ENCODE measurements around the gene CSF2. TPM values are rescaled to one million over a fixed set of nuclear protein-coding genes. Genes with fewer than 3 reads are reported as not detected.

Gene CSF2
- total RNA-seq, 1 experiment from 2014 or later, result not detected

DNA sequence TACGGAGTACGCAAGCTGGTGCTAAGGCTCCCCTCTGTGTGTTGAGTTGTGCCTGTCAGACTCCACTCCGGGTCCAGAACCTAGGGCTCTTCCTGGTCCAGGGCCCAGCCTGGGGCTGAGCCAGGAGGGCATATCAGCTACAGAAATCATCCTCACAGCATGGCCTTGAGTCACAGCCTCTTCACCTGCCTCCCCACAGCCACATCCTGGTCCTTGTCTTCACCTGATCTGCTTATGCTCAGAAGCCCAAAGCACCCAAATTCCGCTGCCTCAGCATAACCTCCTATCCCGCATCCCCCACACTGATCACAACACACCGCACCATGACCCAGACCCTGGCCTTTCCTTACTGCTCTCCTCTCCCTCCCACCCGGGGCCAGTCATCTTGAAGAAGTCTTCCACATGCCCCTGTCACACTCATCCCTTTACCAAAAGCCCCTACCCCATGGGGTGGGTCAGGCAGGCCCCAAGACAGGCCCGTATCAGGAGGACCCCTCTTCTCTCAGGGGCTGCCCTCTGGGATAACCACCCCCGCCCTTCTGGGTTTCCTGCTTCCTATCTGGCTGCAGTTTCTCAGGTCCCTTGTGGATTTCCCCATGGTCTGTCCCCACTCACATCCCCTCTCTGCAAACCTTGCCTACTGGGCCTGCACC, 14.4 kb upstream of the CSF2 start:
- H3K27ac ChIP-seq, result no peak overlapping the region
- no peak overlapping the region for H3K4me3 ChIP-seq
- no peaks in the 10 kb centered on the region for H3K4me1 ChIP-seq
- no peaks in the 10 kb centered on the region for H3K9me3 ChIP-seq (replicated peaks)
- no peaks in the 10 kb centered on the region for H3K27me3 ChIP-seq
- no peaks in the 10 kb centered on the region for H3K36me3 ChIP-seq
- no peak for DNase-seq

DNA sequence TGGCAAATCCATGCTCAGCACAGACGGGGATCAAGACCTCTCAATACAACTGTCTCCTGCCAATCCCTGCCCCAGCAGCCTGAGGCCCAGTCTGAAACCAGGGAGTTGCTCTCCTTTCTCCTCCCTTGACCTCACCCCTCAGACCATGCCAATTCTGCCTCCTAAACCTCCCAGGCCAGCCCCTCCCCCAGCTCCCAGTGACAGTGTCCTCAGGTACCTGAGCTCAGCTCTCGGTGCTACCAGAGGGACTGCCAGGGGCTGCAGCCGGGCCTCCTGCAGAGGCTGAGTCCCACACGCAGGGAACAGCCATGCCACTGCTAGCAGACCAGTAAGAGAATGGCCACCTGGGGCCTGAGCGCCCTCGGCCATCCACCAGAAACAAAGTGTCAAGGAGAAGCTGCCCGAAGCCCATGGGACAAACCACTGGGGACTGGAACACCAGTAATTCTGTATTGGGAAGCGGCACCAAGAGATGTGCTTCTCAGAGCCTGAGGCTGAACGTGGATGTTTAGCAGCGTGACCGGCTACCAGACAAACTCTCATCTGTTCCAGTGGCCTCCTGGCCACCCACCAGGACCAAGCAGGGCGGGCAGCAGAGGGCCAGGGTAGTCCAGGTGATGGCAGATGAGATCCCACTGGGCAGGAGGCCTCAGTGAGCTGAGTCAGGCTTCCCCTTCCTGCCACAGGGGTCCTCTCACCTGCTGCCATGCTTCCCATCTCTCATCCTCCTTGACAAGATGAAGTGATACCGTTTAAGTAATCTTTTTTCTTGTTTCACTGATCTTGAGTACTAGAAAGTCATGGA, 13.7 kb upstream of the CSF2 start:
- DNase-seq, result no peak
- no peak overlapping the region for H3K4me3 ChIP-seq
- H3K4me1 ChIP-seq, result peaks cover 2% of the 10 kb centered on the region; the same call in 1 of the 2 replicates
- H3K36me3 ChIP-seq, result no peaks in the 10 kb centered on the region
- H3K27me3 ChIP-seq, result no peaks in the 10 kb centered on the region
- H3K9me3 ChIP-seq (replicated peaks), result no peaks in the 10 kb centered on the region
- no peak overlapping the region for H3K27ac ChIP-seq

DNA sequence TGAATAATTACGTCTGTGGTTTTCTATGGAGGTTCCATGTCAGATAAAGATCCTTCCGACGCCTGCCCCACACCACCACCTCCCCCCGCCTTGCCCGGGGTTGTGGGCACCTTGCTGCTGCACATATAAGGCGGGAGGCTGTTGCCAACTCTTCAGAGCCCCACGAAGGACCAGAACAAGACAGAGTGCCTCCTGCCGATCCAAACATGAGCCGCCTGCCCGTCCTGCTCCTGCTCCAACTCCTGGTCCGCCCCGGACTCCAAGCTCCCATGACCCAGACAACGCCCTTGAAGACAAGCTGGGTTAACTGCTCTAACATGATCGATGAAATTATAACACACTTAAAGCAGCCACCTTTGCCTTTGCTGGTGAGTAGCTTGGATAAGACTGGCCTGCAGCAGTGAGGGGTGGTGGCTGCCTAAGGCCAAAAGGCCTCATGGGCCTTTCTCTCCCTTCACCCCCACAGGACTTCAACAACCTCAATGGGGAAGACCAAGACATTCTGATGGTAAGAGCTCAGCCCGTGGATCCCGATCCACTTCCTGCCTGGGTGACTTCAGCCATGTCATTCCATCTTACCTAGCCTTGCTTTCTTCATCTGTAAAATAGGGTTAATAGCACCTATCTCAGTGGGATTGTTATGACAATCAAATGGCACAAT, 13.0 kb upstream of the CSF2 start, which contains the start of gene IL3:
IL3 (plus strand) TSS at position 155 of the 661 bp plus-strand sequence; CDS start at position 207, 52 bp downstream.
- H3K4me3 ChIP-seq, result no peak within 1 kb of the TSS

DNA sequence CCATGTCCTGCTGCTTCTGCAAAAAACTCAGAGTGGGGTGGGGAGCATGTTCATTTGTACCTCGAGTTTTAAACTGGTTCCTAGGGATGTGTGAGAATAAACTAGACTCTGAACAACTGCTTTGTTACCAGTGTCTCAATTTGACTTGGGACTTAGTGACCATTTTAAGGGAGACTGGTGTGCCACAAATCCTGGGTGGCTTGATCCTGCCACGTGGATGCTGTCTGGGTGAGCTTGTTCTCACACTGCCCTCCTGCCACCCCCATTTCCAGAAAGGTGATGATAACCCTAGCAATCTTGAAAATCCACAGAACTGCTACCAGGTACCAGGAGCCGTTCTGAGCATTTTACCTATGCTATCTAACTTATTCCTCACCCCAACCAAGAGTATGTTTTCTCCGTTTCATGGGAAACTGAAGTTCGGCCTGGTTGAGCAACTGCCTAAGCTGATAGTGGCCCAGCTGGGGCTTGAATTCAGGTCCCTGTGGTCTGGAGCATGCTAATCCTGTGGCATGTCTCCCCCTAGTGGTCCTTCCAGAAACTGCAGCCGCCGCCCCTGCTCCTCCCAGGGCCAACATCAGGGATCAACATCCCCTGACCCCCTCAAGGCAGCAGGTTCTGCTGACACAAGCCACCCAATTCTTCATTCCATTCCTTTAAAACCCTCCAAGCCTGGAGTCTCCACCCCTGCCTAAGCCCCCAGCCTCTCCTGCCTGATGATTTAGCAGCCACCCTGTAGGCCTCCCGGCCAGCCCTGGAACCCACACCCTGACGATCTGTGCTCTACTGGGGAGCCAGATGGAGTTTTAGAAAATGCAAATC, 10.3 kb upstream of the CSF2 start:
- H3K36me3 ChIP-seq, result no peaks in the 10 kb centered on the region
- peak; percentile 69 to 83 for DNase-seq
- peaks cover 5% of the 10 kb centered on the region; the same call in 1 of the 2 replicates for H3K4me1 ChIP-seq
- no peaks in the 10 kb centered on the region for H3K9me3 ChIP-seq (replicated peaks)
- no peak overlapping the region for H3K4me3 ChIP-seq
- no peaks in the 10 kb centered on the region for H3K27me3 ChIP-seq
- no peak overlapping the region for H3K27ac ChIP-seq

More for the DNA sequence above, 13.0 kb upstream of the CSF2 start, which contains the start of gene IL3:
- Histone ChIP-seq H3K27me3 (no peaks in the 10 kb centered on the region), H3K9me3 (replicated peaks) (no peaks in the 10 kb centered on the region), H3K4me1 (peaks cover 5% of the 10 kb centered on the region; the same call in 1 of the 2 replicates), H3K27ac (no peak within 1 kb of the TSS), H3K36me3 (no peaks in the 10 kb centered on the region)
- DNase-seq, result peak in 1 of 2 experiments; percentile 1

DNA sequence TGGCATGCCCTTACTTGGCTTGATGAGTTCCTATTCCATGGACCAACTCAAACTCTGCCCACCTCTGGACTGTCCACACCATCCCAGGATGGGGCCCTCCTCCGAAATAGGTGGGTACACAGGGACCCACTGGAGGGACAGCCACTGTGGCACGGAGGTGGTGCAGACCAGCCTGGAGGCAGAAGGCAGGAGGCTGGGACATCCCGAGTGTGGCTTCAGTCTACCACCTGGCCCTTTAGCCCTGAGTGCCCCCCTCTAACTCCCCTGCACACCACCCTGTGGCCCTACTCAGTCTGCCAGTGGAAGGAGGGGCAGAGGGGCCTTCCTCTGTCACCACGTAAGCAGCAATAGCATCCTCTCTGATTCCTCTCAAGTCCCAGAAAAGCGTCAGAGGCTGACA, 9.4 kb upstream of the CSF2 start:
- H3K9me3 ChIP-seq (replicated peaks), result no peaks in the 10 kb centered on the region
- no peak overlapping the region for H3K27ac ChIP-seq
- H3K36me3 ChIP-seq, result no peaks in the 10 kb centered on the region
- no peaks in the 10 kb centered on the region for H3K27me3 ChIP-seq
- DNase-seq, result no peak
- no peak overlapping the region for H3K4me3 ChIP-seq
- peaks cover 5% of the 10 kb centered on the region; the same call in 1 of the 2 replicates for H3K4me1 ChIP-seq

DNA sequence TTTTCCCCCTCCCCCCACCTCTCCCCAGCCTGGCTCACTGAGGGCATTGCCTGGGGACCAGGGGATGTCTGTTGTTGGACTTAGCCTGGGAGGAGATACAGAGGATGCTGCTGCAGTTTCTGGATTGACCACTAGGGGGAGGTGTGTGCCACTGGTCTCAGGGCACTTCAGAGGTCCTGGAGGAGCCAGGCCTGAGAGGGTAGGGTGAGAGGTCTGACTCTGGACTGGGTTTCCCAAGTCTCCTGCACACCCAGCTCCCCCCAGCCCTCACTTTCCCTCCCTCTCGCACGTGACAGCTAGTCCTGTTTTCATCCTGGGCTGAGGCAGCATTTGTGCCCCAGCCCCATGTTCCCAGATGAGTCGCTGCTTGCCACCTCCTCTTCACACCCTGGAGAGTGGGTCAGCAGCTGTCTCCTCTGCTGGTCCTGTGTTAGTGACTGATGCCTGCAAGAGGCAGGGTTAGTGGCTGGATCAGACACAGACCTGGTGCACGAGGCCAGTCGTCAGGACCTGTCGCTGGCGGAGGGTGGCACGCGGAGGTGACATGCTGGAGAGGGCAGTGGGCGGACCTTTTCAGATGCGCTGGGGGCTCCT, 8.8 kb upstream of the CSF2 start:
- Histone ChIP-seq H3K4me3 (no peak overlapping the region), H3K36me3 (no peaks in the 10 kb centered on the region), H3K9me3 (replicated peaks) (no peaks in the 10 kb centered on the region), H3K4me1 (peaks cover 5% of the 10 kb centered on the region; the same call in 1 of the 2 replicates), H3K27ac (no peak overlapping the region), H3K27me3 (no peaks in the 10 kb centered on the region)
- peak; percentile 81 to 92 for DNase-seq

DNA sequence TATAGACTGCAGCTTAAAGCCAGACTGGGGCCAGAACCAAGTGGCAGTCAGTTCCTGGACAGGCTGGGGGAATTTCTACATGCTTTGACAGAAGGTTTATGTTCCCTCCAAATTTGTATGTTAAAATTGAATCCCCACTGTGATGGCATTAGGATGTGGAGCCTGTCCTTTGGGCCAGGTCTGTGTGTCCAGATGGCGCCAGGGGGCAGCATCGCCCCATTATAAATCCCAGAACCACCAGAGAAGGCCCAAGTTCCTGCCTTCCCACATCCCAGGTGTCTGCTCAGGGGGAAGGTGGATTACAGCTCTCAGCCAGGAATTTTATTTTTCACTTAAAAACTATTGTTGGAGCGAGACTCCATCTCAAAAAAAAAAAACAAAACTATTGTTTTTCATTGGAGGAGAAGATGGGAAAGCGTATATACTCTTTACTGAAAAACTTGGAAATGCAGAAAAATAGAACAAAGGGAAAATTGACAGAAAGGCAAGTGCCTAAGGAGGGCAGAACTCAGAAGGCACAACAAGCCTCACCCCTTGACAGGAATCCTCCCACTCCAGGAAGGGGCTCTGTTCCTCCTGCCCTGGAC, 8.1 kb upstream of the CSF2 start:
- DNase-seq, result peak; percentile 67 to 88

DNA sequence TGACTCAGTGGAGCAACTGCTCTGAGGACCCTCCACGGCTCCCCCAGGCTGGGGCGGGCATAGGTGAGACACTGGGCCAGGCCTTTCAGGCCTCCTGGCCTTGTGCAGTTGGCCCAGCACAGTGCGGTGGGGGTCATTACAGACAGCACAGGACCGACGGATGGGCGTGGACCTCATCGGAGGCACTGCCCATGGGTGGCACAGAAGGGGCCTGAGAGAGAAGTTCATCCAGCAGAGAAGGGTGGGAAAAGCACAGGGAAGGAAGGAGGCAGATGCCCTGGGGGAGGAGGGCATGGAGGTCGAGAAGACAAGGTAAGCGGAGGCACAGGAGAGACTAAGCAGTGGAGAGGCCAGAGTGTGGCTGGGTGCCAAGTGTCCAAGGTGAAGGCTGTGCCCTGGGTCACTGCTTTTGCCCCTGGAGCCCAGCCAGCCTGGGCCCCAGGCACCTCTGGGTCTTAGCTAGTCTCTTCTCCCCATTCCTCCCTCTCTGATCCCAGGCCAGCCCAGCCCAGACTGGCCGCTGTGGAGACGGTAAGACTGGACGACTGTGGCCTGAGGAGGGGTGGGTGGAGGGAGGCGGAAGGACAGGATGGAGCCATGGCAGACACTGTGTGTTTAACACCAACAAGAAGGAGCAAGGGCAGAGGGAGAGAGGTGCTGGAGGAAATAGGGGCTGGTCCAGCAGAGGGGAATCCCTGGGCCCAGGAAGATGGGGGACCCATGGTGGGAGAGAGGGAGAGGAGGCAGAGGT, 7.5 kb upstream of the CSF2 start:
- H3K36me3 ChIP-seq, result no peaks in the 10 kb centered on the region
- H3K9me3 ChIP-seq (replicated peaks), result no peaks in the 10 kb centered on the region
- H3K4me3 ChIP-seq, result no peak overlapping the region
- H3K27ac ChIP-seq, result no peak overlapping the region
- H3K27me3 ChIP-seq, result no peaks in the 10 kb centered on the region
- H3K4me1 ChIP-seq, result peaks cover 5% of the 10 kb centered on the region; the same call in 1 of the 2 replicates
- no peak for DNase-seq

More for the DNA sequence above, 8.1 kb upstream of the CSF2 start:
- H3K9me3 ChIP-seq (replicated peaks), result no peaks in the 10 kb centered on the region
- no peak overlapping the region for H3K4me3 ChIP-seq
- H3K36me3 ChIP-seq, result no peaks in the 10 kb centered on the region
- peaks cover 5% of the 10 kb centered on the region; the same call in 1 of the 2 replicates for H3K4me1 ChIP-seq
- no peak overlapping the region for H3K27ac ChIP-seq
- no peaks in the 10 kb centered on the region for H3K27me3 ChIP-seq

DNA sequence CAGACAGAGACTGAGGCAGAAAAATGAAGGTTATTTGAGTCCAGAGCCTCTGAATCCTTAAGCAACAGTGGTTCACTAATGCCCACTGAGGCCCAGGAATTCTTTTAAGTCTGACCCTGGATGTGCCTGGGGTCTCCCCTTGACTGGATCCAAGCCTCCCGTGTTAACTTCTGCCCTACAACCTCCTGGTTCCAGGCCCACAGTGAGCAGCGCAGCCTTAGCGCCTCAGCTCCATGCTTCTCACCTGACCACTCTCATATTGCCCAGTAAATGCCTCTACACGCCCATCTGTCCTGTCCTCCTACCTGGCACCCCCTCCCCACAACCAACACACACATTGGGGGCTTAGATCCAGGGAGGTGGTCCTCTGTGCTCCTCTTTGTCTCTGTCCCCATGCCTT, 6.7 kb upstream of the CSF2 start:
- DNase-seq, result no peak

DNA sequence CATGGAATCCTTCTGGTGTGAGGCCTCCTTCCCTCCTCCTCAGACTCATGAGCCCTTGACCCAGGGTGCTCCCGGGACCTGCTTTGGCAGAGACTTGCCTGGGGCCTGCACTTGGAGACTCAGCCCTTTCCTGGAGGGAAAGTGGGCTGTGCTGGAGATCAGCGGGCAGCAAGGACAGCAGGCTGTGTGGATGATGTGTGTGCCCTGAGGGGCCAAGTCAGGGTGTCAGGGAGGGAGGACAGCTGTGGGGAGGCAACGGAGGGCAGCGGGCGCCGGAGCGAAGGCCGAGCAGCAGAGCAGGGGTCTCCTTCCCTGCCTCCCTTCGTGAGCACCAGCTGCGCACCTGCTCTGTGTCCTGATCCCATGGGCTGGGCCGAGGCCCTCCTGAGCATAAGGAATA, 6.1 kb upstream of the CSF2 start:
- Histone ChIP-seq H3K27me3 (no peaks in the 10 kb centered on the region), H3K36me3 (no peaks in the 10 kb centered on the region), H3K4me3 (no peak overlapping the region), H3K4me1 (peaks cover 5% of the 10 kb centered on the region; the same call in 1 of the 2 replicates), H3K27ac (no peak overlapping the region), H3K9me3 (replicated peaks) (no peaks in the 10 kb centered on the region)
- DNase-seq, result no peak

More for the DNA sequence above, 6.7 kb upstream of the CSF2 start:
- H3K27ac ChIP-seq, result no peak overlapping the region
- H3K4me3 ChIP-seq, result no peak overlapping the region
- no peaks in the 10 kb centered on the region for H3K36me3 ChIP-seq
- peaks cover 5% of the 10 kb centered on the region; the same call in 1 of the 2 replicates for H3K4me1 ChIP-seq
- no peaks in the 10 kb centered on the region for H3K27me3 ChIP-seq
- no peaks in the 10 kb centered on the region for H3K9me3 ChIP-seq (replicated peaks)

DNA sequence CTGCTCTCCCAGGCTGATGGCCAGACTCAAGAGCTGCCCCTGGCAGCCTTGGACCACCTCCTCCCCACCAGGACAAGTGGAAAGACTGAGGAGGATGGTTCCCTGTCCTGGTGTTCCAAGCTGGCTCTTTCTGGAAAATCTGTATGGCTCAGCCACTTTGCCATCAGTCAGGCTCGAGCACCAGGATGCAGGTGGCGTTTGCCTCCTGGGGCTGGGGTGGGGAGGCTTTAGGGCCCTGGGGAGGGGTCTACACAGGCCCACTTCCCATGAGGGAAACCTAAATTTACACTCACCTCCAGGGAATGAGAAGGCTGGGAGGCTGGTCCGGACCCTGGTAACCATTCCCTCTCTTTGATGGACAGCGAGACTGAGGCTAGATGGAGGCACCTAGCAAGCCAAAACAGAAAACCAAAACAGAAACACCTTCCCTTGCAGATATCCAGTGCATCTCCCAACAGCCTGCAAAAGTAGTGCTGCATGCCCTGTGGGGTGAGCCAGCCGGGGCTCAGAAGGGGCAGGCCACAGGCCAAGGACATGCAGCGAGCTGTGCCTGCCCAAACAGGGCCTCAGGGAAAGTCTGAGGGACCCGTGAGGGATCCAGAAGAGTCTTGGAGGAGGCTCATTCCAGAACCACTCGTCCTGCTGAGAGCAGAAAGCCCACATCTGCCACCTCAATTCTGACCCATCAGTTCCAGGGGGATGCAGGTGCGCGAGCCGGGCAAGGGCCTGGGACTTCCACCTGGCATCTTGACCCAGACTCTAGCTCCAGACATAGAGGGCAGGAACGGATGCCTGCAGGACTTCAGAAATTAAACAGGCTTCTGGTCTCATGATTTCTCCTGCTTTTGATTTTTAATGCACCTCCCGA, 5.4 kb upstream of the CSF2 start:
- H3K4me1 ChIP-seq, result peaks cover 5% of the 10 kb centered on the region; the same call in 1 of the 2 replicates

DNA sequence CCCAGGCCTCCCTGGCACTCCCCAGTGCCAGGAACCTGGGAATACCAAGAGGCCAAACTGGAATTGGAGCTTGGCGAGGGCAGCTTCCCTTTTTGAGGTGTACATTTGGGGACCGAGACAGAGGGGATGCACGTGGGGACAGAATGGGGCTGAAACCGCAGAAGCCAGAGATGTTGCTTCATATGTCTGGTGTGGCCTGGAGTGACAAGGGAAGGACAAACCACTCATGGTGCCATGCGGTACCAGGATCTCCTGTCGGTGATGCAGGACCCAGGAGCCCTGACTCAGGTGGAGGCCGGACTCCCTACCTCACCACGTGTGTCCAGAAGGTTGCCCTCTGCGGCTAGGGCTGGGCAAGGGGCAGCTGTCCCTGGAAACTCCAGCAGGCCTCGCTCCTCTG, 4.0 kb upstream of the CSF2 start:
- no peaks in the 10 kb centered on the region for H3K9me3 ChIP-seq (replicated peaks)
- no peaks in the 10 kb centered on the region for H3K36me3 ChIP-seq
- no peak overlapping the region for H3K27ac ChIP-seq
- no peaks in the 10 kb centered on the region for H3K27me3 ChIP-seq
- peaks cover 5% of the 10 kb centered on the region; the same call in 1 of the 2 replicates for H3K4me1 ChIP-seq
- no peak for DNase-seq
- no peak overlapping the region for H3K4me3 ChIP-seq

More for the DNA sequence above, 5.4 kb upstream of the CSF2 start:
- Histone ChIP-seq H3K36me3 (no peaks in the 10 kb centered on the region), H3K27me3 (no peaks in the 10 kb centered on the region), H3K27ac (no peak overlapping the region), H3K4me3 (no peak overlapping the region), H3K9me3 (replicated peaks) (no peaks in the 10 kb centered on the region)
- DNase-seq, result no peak
